Fibroblast of upper back skin (primary cell): Measurements from ENCODE around the gene STK33.
"Not testable (repeated sequence)": the region's sequence is repeated elsewhere in the genome, so short reads cannot be mapped to it uniquely, and the experiment has no call there.

Source experiments
- DNase-seq: peaks from one replicate; pipeline ENCODE4 v3.0.0-alpha.2; 2013

STK33 gene

DNA sequence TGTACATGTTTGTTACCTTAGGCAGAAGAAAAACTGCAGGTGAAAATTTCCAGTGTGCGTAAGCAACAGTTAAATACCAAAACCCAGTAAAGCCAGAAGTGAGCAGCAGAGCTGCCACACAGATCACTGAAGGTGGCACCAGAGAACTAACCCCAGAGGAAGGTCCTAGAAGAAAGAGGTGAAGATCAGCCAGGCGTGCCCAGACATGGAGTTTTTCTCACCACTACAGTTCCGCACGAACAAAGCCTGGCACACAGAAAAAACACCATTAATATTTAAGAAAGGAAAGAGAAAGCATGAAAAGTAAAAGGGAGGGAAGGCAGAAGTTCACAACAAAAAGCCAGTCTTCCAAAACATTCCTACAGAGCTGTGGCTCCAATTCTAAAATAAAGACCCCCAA is 60.7 kb downstream of the STK33 start:
- no peak for DNase-seq

DNA sequence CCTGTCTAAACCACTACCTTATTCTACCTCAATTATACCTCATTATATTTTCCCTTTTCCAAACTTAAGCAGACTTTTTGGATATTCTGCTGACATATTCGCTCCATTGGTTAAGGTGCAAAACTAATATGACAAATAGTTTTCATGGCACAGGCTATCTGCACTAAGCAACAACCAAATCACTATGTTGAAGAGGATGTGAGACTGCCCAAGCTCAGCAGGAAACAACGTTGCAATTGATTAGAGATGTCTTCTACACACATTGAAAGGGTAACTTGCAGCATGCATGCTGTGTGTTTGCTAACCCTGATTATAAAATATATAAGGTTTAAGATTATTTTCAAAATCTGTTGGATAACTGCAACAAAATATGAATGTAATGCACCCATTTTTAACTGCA is 61.6 kb downstream of the STK33 start:
- DNase-seq, result no peak

DNA sequence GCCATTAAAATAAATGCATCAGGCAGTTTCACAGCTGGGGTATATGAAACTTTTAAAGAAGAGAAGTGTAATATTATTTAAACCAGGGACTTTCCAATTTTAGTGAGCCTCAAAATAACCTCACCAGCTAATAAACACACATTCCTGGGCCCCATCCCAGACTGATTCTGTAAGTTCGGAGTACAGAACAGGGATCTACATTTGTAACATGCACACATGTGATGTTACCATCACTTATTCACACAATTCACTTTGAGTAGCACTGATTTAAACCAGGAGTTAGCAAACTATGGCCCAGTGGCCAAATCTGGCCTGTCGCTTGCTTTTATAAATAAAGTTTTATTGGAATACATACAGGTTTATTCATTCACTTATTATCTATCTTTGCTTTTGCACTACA is 62.0 kb downstream of the STK33 start:
- no peak for DNase-seq

DNA sequence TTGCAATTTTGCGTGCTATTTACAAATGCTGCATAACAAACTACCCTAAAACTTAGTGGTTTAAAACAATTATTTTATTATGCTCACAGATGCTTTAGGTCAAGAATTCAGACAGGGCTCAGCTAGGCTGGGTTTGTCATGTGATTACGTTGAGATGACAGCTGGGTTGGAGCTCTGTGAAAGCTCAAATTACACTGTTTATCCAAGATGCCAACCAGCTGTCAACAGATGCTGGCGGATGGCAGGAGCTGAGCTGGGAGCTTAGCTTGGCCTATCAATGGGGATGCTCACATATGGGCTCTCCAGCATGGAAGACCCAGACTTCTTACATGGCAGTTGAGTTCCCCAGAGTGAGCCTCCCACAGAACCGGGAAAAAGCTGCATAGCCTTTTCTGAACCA is 62.7 kb downstream of the STK33 start:
- DNase-seq, result no peak

DNA sequence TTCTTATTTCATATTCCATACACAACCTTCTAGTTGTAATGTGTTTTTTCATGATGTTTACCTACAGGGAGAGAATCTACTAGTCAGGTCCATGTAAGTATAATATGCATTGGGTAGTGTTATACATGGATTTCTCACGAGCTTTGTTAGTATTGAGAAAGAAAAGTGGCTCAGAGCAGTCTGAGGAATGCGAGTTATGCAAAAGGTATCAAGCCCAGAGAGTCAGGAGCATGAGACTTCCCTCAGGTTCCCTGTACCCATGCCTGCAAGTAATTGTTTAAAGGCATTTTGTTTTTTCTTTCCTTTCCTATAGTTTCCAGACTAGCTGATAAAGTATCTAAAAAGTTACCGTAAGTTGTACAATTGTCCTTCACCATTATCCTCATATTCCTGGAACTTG is 66.1 kb downstream of the STK33 start:
- DNase-seq, result no peak

DNA sequence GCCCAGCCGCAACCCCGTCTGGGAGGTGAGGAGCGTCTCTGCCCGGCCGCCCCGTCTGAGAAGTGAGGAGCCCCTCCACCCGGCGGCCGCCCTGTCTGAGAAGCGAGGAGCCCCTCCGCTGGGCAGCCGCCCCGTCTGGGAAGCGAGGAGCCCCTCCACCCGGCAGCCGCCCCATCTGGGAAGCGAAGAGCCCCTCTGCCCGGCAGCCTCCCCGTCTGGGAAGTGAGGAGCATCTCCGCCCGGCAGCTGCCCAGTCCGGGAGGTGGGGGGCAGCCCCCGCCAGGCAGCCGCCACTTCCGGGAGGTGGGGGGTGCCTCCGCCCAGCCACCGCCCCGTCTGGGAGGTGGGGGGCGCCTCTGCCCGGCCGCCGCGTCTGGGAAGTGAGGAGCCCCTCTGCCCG is 70.6 kb downstream of the STK33 start:
- DNase-seq, result no peak

DNA sequence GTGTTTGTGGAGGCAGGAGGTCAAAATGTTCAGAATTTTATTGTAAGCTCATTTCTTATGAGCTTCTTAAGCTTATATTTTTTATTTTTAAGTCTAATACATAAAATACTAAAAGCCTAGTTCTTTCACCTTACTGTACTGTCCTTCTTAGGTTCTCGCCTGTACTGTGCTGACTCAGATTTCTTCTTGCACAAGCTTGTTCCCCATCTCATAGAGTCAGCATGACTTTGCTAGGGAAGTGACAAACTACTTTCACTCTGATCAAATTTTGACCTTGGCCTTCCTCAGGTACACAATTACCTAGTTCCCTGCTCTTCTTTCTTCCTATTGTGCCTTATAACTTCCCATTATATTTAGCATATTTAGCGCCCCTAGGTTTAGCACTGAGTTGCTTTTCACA is 81.5 kb downstream of the STK33 start:
- no peak for DNase-seq

DNA sequence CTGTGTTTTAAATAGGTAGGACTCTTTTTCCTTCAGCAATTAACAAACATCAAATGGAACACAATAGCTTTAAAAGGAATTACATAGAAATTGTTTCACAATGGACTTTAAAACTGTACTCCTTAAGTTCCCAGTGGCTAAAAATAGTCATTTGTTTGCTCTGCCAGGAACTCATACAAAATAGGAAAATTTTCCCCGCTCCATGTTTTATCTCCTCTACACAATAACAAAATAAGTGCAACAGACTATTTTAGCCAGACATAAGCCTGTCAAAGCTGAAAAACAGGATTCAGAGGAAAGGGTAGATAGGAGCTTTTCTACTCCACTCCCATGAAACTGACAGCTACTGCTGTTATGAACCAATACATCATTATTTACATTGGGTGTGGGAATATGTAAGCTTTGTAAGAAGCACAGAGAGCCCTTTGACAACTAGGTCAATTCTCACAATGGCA is 90.1 kb downstream of the STK33 start:
- no peak for DNase-seq

DNA sequence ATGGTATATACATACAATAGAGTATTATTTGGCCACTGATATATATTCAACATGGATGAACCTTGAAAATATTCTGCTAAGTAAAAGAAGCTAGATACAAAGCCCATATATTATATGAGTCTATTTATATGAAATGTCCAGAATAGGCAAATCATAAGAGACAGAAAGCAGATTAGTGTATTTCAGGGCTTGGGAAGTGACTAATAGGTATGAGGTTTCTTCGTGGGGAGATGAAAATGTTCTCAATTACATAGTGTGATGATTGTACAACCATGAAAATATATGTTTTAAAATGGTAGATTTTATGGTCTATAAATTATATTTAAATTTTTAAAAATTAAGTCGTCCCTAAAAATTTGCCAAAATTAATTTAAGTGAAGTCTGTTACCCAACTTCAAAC is 92.2 kb downstream of the STK33 start:
- DNase-seq, result peak; percentile 28

DNA sequence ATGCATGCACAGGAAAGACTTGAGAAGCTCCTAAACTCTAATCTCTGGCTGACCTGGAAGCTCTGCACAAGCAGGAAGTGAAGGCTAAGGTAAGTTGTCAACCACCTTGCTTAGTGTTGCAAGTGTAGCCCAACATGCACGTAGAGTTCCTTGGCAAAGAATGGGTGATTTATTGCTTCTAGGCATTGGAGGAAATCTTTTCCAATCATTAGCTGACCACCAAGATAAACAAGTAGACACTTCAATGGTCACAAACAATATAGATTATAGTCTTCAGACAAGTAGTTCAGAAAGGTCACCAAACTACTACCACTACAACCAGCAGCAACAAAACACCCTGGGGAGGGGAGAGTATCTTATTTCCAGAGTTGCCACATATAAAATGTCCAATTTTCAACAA is 105.6 kb downstream of the STK33 start:
- DNase-seq, result no peak

DNA sequence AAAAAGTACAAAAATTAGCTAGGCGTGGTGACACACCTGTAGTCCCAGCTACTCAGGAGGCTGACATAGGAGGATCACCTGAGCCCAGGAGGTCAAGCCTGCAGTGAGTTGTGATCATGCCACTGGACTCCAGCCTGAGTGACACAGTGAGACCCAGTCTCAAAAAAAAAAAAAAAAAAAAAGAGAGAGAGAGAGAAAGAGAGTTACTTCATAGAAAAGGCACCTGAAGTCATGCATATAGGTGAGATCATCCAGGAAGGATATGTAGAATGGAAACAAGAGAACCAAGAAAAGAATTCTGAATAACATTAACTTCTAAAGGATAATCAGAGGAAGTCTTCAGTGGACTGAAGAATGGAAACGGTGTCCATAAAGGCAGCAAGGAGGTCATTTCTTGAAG is 106.8 kb downstream of the STK33 start:
- DNase-seq, result no peak

DNA sequence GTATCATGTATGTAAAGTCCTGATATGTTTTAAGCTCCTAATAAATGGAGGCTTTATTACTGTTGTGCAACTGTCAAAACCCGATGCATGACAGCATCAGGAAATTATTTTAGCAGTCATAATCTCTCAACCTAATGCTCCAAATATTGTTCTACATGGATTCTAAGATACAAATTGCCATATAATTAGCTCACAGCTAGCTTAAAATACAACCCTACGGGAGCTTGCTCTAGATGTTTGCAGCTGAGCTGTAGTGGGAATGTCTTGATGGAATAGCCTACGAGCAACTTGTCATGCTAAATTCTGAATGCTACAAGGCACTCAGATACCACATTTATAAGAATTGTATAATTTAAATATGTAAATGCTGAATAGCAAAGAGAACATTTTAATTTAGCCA is 109.8 kb downstream of the STK33 start:
- DNase-seq, result no peak

DNA sequence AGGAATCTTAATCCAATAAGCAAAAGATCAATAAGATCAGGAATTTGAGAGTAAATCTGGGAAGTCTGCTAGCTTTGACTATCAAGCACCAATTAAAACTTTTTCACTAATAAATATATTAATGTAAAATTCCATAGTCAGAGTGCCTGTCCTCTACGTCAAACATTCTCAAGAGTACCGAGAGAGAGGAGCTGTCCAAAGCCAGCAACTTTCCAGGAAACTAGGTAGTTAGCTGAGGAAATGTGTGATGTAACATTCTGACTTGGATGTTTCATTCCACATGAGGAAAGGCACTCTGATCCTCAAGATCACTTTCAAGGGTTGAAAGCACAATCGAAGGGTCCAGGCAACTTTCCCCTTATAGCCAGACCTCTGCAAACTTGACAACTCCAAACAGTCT is 113.2 kb downstream of the STK33 start:
- DNase-seq, result no peak

DNA sequence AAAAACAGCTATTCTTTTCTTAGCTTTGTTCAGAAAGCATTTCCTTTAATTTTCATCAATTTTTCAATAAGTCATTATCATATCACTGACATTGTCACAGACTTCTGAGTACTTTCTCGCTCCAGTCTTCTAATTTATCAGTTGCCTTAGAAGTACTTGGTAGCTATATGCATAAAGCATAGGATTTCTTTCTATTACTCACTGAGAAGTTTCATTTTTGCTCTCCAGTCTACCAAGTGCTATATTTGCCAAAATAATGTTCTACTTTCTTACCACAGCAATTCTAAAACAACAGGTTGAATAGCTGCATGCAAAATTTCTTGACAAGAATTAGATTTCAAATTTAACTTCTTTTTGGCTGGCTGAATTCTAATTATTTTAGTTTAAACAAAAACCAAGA is 116.3 kb downstream of the STK33 start:
- no peak for DNase-seq

DNA sequence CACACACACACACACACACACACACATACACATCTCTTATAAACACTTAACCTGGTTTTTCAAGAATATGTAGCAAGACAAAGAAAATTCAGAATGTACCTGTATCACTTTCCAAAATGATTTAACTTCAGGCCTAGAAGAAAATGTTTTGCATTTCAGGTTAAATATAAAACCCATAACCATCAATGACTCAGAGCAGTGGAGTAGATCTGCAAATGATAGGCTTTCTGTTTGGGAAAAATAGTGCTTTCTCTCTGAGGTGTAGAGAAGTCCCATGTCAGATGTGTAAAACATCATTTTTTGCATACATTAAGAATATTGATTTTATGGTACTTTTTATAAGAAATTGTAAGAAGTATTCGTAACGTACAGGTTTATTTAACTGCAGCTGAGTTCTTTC is 116.9 kb downstream of the STK33 start:
- no peak for DNase-seq

DNA sequence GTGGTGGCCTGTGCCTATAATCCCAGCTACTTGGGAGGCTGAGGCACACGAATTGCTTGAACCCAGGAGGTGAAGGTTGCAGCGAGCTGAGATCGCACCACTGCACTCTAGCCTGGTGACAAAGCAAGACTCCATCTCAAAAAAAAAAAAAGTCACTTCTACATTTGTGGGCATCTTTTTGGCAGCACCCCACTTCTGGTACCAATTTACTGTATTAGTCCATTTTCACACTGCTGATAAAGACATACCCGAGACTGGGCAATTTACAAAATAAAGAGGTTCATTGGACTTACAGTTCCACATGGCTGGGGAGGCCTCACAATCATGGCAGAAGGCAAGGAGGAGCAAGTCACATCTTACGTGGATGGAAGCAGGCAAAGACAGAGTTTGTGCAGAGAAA is 126.2 kb downstream of the STK33 start:
- not testable (repeated sequence) for DNase-seq

DNA sequence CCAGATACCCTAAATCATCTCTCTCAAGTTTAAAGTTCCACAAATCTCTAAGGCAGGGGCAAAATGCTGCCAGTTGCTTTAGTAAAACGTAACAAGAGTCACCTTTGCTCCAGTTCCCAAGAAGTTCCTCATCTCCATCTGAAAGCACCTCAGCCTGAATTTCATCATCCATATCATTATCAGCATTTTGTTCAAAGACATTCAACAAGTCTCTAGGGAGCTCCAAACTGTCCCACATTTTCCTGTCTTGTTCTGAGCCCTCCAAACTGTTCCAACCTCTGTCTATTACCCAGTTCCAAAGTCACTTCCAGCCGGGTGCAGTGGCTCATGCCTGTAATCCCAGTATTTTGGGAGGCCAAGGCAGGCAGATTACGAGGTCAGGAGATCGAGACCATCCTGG is 126.7 kb downstream of the STK33 start:
- DNase-seq, result not testable (repeated sequence)

DNA sequence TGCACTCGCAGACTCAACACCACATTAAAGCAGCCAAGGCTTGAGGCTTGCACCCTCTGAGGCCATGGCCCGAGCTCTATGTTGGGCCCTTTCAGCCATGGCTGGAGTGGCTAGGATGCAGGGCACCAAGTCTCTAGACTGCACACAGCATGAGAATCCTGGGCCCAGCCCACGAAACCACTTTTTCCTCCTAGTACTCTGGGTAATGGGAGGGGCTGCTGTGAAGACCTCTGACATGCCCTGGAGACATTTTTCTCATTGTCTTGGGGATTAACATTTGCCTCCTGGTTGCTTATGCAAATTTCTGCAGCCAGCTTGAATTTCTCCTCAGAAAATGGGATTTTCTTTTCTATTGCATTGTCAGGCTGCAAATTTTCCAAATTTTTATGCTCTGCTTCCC is 127.1 kb downstream of the STK33 start:
- not testable (repeated sequence) for DNase-seq

DNA sequence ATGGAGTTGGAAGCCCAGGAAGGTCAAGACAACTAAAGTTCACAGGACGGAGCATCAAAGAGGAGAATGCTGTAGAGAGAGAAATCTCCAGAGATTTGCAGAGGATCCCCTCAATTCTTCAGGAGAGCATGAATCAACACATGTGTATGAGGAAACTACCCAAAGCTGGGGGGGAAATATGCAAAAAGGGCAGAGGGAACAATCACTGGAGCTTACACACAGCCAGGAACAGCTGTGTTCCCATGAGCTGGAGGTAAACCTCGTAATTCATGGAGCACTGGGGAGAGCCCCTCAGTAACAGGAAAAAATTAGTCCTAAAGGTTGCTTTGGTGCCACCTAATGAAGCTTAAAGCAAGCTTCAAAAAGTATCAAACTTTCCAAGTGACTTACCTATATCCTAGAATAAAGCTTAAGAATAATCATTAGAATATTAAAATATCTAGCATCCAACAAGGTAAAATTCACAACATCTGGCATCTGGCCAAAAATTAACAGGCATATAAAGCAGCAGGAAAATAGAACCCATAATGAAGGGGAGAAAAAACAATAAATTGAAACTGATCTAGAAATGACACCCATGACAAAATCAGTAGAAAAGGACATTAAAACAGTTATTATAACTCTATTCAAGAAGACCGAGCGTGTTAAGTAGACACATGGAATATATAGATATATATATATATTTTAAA is 134.2 kb downstream of the STK33 start:
- no peak for DNase-seq

DNA sequence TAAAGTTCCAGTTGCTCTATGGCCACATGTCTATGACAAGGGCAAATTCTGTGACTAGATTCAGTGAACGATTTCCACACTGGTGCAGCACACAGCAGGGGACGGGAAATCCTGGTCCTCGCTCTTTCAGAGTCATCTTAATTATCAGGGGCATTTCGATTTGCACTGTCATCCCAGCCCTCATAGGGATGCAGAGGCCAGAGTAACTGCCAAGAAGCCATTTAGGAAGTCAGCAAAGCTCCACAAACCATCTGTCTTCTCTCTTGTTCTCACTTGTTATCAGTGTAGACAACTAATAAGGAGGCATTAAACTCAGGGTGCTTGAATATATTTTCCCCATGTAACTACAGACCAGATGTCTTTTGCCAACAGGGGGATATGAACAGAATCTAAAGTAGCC is 151.7 kb downstream of the STK33 start:
- no peak for DNase-seq

DNA sequence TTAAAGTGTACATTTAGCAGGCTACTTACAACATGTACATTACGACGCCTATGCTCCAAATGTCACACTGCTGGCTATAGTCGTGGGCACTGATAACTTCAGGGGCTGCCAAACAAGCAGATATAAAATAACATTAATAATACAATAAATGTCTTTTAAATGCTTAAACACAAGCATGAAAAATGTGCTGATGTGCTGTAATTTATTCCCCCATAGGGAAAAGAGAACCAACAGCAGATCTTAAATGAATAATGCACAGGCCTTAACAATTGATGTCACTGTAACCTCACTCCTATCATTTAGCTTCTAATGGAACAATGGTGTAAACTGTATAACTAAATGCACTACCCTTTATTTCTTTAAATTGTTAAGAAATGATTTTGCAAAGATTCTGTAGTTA is 153.4 kb downstream of the STK33 start:
- no peak for DNase-seq

DNA sequence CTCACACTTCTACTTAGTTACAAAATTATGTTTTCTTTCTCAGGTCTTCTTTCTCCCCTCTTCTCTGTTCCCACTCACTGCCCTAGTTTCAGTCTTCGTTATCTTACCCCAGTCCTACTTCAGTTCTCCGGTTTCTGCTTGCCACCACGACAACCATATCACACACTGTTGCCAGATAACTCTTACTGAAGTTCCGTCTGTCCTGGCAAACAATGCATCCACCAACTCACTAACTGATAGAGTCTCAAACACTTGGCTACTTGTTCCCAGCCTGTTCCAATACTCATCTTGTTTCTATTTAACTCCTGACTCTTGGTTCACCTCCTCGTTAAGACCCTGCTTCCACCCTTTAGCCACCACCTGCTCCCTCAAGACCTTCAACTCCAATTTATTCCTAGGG is 164.5 kb downstream of the STK33 start:
- no peak for DNase-seq

DNA sequence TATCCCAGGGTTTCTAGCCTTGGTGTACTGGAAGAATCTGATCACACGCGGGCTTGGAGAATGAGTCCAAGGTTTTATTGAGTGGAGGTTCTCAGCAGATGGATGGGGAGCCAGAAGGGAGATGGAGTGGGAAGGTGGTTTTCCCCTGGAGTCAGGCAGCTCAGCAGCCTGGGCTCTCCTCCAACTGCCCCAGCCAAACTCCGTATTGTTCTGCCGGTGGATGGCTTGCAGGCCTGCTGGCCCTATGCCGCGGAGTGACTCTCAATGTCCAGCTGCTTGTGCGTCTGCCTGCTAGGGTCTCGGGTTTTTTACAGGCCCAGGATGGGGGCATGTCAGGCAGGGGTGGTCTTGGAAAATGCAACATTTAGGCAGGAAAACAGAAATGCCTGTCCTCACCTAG is 168.0 kb downstream of the STK33 start:
- no peak for DNase-seq

DNA sequence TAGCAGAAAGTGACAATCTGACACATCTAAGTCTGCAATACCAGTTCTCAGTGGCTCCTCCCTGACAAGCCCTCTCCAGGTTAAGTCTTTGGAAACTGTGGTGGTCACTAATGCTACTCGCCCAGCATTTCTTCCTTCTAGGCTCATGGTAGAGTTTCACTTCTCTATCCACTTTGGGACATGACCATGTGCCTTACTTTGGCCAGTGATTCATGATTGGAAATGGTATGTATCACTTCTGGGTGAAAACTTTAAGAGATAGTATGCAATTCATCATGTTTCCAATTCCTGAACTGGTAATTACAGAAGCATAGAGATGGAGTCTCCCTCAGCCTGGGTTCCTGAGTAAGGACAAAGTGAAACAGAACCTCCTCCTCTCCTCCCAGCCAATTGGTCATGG is 178.8 kb downstream of the STK33 start:
- no peak for DNase-seq

DNA sequence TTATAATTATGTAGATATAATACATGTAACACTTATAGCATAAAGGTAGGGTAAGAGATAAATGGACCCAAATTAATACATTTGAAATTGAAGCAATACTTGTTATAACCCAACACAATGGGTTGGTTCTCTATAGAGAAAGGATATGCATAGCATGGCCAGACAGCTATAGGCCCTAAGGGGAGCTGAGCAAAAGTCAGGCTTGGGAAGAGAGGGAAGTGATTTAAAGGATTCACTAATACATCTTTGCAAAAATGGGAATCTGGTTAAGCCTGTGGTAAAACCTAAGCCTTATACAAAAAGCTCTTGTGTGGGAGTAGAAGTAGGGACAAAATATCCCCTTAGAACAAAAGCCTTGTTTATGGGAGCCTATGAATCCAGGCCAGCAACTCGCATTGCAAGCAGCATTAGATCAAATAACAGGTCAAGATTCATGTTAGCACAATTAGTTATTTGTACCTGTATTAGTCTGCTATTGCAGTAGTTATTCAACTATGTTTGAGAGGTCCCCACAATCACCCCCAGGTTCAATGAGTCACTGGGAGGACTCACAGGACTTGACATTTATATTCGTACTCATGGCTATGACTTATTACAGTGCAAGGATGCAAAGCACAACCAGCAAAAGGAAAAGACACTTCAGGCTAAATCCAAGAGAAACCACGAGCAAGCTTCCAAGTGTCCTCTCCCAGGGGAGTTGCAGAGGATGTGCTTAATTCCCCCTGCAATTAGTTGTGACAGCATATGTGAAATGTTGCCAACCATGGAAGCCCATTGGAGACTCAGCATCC is 185.7 kb downstream of the STK33 start:
- no peak for DNase-seq
